GM10266 (cell line): ENCODE measurements around the gene MYOM1.
"Not testable (repeated sequence)": the region's sequence is repeated elsewhere in the genome, so short reads cannot be mapped to it uniquely, and the experiment has no call there.

Source experiments
- DNase-seq: peaks from one replicate; pipeline ENCODE4 v3.0.0; 2012; ENCODE audit errors: extremely low spot score
- TF ChIP-seq, protein P1 (sequence below): IDR thresholded peaks from 2 replicates; pipeline ENCODE4 v1.5.1; 2012; ENCODE audit warnings: mild to moderate bottlenecking, low read depth; ENCODE audit not compliant: control insufficient read depth, insufficient read depth; ENCODE audit errors: missing control alignments

The MYOM1 gene

DNA sequence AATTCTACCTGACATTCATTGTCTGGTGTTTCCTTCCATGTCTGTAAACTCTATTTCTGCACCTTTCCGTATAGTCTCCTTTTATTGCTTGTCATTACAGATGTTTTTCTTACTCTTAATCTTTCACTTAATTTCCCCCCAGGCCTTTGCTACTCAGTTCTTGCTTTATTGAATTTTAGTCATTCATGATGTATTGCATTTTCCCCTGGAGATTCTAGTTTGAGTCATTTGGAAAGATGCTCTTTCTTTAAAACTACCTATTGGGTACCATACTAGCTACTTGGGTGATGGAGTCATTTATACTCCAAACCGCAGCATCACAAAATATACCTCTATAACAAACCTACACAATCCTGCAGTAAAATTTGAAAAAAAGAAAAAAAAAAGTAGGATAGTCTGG lies 179.6 kb downstream of the MYOM1 start:
- TF ChIP-seq, protein P1, sequence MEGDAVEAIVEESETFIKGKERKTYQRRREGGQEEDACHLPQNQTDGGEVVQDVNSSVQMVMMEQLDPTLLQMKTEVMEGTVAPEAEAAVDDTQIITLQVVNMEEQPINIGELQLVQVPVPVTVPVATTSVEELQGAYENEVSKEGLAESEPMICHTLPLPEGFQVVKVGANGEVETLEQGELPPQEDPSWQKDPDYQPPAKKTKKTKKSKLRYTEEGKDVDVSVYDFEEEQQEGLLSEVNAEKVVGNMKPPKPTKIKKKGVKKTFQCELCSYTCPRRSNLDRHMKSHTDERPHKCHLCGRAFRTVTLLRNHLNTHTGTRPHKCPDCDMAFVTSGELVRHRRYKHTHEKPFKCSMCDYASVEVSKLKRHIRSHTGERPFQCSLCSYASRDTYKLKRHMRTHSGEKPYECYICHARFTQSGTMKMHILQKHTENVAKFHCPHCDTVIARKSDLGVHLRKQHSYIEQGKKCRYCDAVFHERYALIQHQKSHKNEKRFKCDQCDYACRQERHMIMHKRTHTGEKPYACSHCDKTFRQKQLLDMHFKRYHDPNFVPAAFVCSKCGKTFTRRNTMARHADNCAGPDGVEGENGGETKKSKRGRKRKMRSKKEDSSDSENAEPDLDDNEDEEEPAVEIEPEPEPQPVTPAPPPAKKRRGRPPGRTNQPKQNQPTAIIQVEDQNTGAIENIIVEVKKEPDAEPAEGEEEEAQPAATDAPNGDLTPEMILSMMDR, result no peak
- DNase-seq, result no peak

DNA sequence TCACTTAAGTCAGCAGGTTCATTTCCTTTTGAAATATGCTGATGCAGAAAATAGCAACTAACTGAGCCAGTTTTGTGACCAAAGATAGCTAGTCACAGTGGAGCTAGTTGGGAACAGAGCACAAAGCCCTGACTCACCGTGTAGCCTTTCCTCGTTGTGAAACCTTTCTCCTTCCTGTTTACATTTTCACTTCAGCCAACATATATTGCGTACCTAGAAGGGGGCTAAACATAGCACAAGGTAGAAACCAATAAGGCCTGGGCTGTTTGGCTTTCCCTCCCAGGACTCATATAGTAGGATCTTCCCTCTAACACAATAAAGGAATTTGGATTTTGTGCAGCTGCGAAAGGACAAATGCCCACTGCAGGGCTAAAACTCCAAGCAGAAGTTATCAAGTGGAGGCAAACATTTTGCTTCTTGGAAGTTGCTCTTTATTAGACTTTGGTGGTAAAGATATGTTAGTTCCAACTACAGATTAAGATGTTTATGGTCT lies 182.3 kb downstream of the MYOM1 start:
- TF ChIP-seq, protein P1, result no peak
- peak; percentile 68 for DNase-seq

DNA sequence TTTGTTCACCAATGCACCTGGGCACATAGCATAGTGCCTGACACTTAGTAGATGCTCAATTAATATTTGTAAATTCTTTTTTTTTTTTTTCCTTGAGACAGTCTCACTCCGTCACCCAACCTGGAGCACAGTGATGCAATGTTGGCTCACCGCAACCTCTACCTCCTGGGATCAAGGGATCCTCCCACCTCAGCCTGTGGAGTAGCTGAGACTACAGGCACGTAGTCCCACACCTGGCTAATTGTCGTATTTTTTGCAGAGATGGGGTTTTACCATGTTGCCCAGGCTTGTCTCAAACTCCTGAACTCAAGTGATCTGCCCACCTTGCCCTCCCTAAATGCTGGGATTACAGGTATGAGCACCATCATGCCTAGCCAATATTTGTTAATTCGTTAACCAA lies 183.7 kb downstream of the MYOM1 start:
- TF ChIP-seq, protein P1, result no peak
- no peak for DNase-seq

DNA sequence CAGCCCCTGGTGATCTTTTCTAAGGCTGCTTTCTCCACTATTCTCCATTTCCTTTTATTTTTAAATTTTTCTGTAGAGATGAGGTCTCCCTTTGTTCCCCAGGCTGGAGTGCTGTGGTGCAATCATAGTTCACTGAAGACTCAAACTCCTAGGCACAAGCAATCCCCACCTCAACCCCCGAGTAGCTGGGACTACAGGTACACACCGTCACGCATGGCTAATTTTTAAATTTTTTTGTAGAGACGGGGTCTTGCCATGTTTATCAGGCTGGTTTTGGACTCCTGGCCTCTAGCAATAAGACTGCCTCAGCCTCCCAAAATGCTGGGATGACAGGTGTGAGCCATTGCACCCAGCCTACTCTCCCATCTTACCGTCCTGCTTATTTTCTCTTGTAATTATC lies 184.1 kb downstream of the MYOM1 start:
- TF ChIP-seq, protein P1, result no peak

DNA sequence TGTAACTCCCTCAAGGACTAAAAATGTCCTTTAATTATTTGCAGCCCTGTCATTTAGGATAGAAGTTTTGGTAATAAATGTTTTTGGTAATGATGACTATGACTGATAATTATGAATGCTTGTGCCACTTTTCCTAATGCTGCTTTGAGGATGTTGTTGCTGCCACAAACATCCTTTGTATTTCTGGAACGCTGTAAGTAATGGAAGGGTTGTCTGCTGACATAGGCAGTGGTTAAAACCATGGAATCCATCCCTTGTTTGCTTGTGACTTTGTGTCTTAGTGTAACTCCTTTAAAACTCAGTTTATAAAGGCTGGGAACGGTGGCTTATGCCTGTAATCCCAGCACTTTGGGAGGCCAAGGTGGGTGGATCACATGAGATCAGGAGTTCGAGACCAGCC lies 187.0 kb downstream of the MYOM1 start:
- TF ChIP-seq, protein P1, result no peak
- no peak for DNase-seq

More for the DNA sequence above, 184.1 kb downstream of the MYOM1 start:
- no peak for DNase-seq

DNA sequence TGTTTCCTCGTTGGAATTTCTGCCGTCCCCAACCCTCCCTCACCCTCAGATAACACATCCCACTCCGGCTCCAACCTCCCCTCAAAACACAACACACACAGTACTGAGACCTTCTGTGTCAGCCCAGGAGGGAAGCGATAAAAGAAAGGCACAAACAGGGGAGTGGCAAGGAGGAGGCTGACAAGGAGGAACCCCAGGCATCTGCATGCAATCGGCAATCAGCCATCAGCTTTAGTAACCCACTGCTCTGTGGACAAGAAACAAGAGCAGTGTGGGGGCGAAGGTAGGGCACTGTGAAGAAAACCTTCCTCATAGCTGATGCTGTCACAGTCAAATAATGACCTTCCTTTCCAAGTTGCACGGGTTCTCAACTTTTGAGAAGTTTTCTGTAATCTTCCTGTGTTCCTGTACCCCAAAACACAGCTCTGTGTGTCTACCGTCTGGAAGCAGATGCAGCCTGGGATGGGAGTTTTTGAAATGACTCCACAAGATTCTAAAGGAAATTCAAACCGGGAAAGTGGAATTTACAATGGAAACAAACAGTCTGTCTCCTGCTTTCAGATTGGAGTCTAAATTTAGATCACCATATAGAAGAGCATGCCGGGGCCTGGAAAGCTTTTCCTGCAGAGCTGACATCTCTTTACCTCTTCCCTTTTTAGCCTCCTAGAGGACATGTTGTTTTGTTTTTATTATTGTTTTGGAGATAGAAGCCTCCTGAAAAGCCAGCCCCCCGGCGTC lies 190.4 kb downstream of the MYOM1 start:
- no peak for DNase-seq
- TF ChIP-seq, protein P1, result no peak

DNA sequence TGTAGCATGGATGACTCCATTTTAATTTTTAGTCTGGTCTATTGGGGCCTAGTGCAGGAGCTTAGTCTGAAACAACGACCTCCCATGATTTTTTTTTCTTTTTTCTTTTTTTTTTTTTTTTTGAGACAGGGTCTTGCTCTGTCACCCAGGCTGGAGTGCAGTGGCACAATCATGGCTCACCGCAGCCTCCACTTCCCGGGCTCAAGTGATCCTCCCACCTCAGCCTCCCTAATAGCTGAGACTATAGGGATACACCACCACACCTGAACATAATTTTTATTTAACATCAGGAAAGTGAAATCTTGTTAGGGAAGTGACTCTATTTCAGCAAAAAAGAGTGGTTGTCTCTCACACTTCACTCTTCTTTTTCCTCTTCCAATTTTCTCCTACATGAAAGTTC lies 191.7 kb downstream of the MYOM1 start:
- DNase-seq, result not testable (repeated sequence)

DNA sequence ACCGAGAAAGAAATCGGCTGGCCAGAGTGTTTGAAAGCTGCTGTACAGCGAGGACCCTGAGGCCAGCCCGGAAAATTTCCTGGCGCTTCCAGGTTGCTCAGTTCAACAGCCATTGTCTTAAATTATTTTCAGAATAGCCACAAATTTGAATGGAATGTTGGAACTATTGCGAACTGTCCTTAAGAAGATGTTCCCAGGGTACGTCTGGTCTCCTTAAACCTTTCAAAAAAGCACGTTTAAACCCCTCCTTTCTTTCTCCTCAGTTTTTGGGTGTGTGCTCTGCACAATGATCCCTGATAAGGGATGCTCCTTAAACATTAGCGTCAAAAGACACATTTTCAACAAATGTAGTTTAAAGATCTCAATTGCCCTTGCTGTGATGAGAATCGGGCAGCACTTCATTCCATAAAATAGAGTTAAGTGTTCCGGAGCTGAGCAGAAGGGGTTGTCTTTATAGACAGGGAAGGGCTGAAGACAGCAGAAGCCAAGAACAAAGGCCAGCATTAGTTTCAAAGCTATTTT lies 192.3 kb downstream of the MYOM1 start:
- TF ChIP-seq, protein P1, result no peak
- no peak for DNase-seq
